T-helper 17 cell (primary cell): Measurements from ENCODE around the gene USP17L5. TPM values are rescaled to one million over a fixed set of nuclear protein-coding genes. Genes with fewer than 3 reads are reported as not detected.

Source experiments
- total RNA-seq, 4 donors: library from RNA in 2 of 4; stranded (reverse) in 2 of 4; gene quantifications; one replicate each; pipeline ENCODE4 v1.2.3 and lab custom pipeline; 2022 to 2026

The USP17L5 gene
- total RNA-seq, 2 donors from 2014 or later = not detected

Other genes with a start within 250 kb of the USP17L5 start
- not detected for gene FAM90A26, start 169.0 kb upstream of the USP17L5 start, total RNA-seq
- gene USP17L10, start 128.7 kb upstream of the USP17L5 start, total RNA-seq = not detected
- gene USP17L11, start 124.0 kb upstream of the USP17L5 start, total RNA-seq = not detected
- gene USP17L12, start 119.3 kb upstream of the USP17L5 start, total RNA-seq = not detected
- not detected for gene USP17L13, start 114.5 kb upstream of the USP17L5 start, total RNA-seq
- gene USP17L15, start 105.0 kb upstream of the USP17L5 start, total RNA-seq = not detected
- not detected for gene USP17L17, start 95.5 kb upstream of the USP17L5 start, total RNA-seq
- not detected for gene USP17L18, start 90.8 kb upstream of the USP17L5 start, total RNA-seq
- not detected for gene USP17L19, start 86.0 kb upstream of the USP17L5 start, total RNA-seq
- not detected for gene USP17L20, start 81.3 kb upstream of the USP17L5 start, total RNA-seq
- gene USP17L21, start 76.5 kb upstream of the USP17L5 start, total RNA-seq = not detected
- under 1 TPM in 1 of 2 donors, not detected in 1; 0.26 TPM for gene USP17L22, start 71.8 kb upstream of the USP17L5 start, total RNA-seq
- not detected for gene USP17L24, start 14.2 kb upstream of the USP17L5 start, total RNA-seq
- gene USP17L25, start 9.5 kb upstream of the USP17L5 start, total RNA-seq = not detected
- not detected for gene USP17L26, start 4.7 kb upstream of the USP17L5 start, total RNA-seq
- not detected for gene USP17L27, start 4.7 kb downstream of the USP17L5 start, total RNA-seq
- gene USP17L28, start 9.5 kb downstream of the USP17L5 start, total RNA-seq = not detected
- gene USP17L29, start 14.2 kb downstream of the USP17L5 start, total RNA-seq = not detected
- not detected for gene USP17L30, start 23.7 kb downstream of the USP17L5 start, total RNA-seq
- not detected for gene DEFB131A, start 105.0 kb downstream of the USP17L5 start, total RNA-seq